HG02678 (cell line): ENCODE measurements around the gene DENR.
"Not testable (repeated sequence)": the region's sequence is repeated elsewhere in the genome, so short reads cannot be mapped to it uniquely, and the experiment has no call there.

Source experiments
- ATAC-seq: cut with Tn5 transposase; IDR thresholded peaks from one replicate; pipeline ENCODE4 v1.9.1; 2021; ENCODE audit warnings: mild to moderate bottlenecking, moderate library complexity; ENCODE audit not compliant: unreplicated experiment

The DENR gene, protein sequence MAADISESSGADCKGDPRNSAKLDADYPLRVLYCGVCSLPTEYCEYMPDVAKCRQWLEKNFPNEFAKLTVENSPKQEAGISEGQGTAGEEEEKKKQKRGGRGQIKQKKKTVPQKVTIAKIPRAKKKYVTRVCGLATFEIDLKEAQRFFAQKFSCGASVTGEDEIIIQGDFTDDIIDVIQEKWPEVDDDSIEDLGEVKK

GRCh38 chr12:122752464-122753318 is at the start of gene DENR:
Gene DENR, plus strand, starts transcription at chr12:122752824. Its CDS starts 878 bp downstream, at chr12:122753702.
- ATAC-seq, result peak; percentile 94

DNA sequence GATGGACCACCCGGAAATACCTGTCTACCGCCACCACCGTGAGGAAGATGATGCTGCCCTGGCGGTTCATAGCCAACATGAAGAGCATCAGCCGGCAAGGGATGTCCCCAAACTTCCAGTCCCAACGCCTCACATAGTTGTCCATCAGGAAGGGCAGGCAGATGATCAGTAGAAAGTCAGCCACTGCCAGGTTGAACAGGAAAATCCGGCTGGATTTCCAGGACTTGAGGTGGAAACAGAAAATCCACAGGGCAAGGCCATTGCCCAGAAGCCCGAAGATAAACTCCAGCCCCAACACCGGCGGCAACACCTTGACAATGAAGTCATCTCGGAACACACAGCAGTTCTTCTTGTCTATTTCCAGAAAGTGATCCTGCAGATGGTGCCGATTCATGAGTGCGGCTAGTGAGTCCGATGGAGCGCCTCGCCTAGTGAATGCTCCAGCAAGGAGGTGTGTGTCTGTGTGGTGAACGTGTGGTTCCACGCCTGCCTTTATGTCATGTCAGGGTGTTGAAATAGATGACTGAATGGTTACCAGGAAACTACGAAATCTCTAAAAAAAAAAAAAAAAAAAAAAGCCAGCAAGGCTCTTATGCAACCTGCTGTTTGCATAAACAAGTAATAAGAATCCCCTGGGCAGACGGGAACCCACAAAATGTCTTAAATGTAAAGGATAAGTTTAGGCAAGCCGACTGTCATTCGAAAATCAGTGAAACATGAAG is 49.6 kb upstream of the DENR start, which contains the start of gene HCAR2:
Gene HCAR2 (minus strand): TSS at position 468 of the 722 bp plus-strand sequence. CDS start 74 bp downstream, at position 394.
- ATAC-seq, result not testable (repeated sequence)

DNA sequence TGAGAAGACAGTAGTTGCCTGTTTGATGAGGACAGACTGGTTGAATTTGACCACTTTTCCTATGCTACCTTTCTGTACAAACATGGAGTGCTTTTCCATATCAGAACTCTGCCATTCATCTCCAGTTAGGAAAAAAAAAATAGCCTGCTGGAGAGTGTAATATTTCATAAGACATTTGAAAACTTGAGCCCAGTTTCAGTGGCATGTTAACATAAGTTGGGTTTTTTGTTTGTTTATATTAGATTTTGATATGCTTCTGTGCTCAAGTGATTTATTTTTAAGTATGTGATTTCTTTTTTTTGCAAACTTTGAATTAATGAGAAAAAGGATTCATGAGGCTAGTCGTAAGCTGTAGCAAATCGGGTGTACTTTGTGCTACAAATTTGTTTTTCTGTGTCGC is 48.8 kb upstream of the DENR start:
- ATAC-seq, result not testable (repeated sequence)

- not testable (repeated sequence) for ATAC-seq
Measured at GRCh38 chr12:122709287-122709686, 43.3 kb upstream of the DENR start.

GRCh38 chr12:122710341-122710740 is 42.3 kb upstream of the DENR start:
- not testable (repeated sequence) for ATAC-seq

GRCh38 chr12:122711266-122711665 is 41.4 kb upstream of the DENR start:
- ATAC-seq, result not testable (repeated sequence)

DNA sequence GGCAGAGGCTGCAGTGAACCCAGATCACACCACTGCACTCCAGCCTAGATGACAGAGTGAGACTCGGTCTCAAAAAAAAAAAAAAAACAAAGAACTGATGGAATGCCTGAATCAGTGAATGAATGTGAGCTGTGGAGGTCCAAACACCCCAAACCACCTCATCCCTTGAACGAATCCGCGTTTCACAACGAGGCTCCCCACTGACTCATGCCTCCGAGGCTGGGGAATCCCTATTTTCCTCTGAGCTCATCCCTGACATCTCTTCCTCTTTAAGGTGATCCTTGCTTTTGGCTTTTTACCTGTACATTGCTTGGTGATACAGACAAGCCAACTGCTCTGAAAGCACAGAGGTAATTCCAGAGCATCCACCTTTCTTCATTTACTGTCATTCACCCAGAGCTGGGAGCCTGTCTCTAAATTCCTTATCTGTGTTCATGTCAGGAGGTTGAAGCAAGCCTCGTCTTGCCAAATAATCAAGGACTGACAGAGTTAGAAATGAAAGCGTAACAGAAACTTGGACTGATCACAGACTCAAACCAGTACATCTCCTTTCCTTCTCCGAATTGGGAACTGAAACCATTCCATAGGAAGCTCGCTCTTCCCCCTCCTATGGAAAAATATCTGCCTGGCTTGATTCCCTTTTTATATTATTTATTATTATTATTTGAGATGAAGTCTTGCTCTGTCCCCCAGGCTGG is 39.0 kb upstream of the DENR start:
- not testable (repeated sequence) for ATAC-seq

- ATAC-seq, result not testable (repeated sequence)
Measured at GRCh38 chr12:122715211-122715610, 37.4 kb upstream of the DENR start.

GRCh38 chr12:122716658-122717057 is 36.0 kb upstream of the DENR start, which contains the start of gene HCAR3:
Gene HCAR3, minus strand, starts transcription at chr12:122716811. Its CDS starts 74 bp downstream, at chr12:122716737.
- not testable (repeated sequence) for ATAC-seq

- ATAC-seq, result no peak
Measured at GRCh38 chr12:122721057-122721545, 31.5 kb upstream of the DENR start.

DNA sequence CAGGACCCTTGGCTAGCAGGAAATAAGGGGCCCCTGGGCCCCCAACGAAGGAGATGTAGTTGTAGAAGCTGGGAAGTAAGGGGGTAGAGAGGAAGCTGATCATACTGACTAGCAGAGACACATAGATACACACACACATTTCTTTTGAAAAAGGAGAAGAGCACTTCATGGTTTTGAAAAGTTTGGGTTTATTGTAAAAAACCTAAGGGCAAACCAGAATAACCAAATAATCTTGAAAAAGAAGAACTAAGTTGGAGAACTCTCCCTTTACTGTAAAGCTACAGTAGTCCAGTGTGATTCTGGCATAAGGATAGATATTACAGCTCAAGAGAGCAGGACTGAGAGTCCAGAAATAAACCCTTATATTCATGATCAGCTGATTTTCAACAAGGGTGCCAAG is 30.2 kb upstream of the DENR start:
- ATAC-seq, result no peak

DNA sequence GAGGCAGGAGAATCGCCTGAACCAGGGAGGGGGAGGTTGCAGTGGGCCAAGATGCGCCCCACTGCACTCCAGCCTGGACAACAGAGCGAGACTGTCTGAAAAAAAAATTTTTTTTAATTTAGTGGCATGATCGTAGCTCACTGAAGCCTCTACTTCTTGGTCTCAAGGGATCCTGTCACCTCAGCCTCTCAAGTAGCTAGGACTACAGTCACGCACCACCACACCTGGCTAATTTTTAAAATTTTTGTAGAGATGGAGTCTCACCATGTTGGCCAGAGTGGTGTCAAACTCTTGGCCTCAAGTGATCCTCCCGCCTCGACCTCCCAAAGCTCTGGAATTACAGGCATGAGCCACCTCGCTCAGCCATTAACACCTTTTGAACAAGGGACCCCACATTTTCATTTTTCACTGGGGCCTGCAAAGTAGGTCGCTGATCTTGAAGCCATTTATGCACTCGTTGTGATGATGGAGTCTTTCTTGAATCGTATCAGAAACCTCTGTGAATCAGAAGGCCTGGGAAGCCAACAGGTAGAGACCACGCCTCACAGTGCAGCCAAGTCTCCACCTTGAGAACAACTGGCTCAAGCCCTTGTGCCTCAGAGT is 27.9 kb upstream of the DENR start:
- peak; percentile 42 for ATAC-seq

DNA sequence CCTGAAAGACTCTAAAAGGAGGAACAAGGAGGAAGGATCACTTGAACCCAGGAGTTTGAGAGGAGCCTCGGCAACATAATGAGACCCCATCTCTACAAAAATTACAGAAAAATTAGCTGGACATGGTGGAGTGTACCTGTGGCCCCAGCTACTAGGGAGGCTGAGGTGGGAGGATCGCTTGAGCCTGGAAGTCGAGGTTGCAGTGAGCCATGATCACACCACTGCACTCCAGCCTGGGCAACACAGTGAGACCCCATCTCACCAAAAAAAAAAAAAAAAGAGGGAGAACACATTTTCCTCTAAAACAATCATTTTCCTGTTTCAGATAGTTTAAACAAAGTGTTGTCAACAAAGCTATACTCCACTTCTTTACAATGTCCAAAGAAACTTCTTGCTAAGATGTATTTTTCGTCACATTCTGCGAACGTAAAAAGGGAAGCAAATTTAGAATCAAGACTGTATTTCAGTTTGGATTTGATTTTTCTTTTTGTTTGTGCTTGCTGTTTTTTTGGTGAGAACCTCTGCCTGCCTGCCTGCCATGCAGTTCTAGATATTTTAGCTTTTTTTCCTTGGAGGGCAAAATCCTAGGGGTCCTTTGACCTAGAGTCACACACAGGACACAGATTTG is 27.1 kb upstream of the DENR start:
- ATAC-seq, result no peak

GRCh38 chr12:122726080-122726558 is 26.5 kb upstream of the DENR start:
- no peak for ATAC-seq

GRCh38 chr12:122729583-122730214 is 22.9 kb upstream of the DENR start:
- ATAC-seq, result no peak

GRCh38 chr12:122730215-122731014 is 22.2 kb upstream of the DENR start, which contains the start of gene HCAR1:
Gene HCAR1, minus strand, starts transcription at chr12:122730844. Its CDS starts 505 bp downstream, at chr12:122730339.
- ATAC-seq, result no peak

- ATAC-seq, result no peak
Measured at GRCh38 chr12:122732170-122732569, 20.5 kb upstream of the DENR start.

GRCh38 chr12:122732611-122733010 is 20.0 kb upstream of the DENR start:
- ATAC-seq, result no peak
